KOPT-K1 (cell line): ENCODE results near the gene GOLGA8T.
"Not testable (repeated sequence)": the region's sequence is repeated elsewhere in the genome, so short reads cannot be mapped to it uniquely, and the experiment has no call there.

Experiments used
- H3K27ac ChIP-seq: fragments of 200-600 bp; sonication (generic); 2 replicates; pipeline ENCODE4 v1.5.1; 2016; ENCODE audit warnings: antibody characterized with exemption, mild to moderate bottlenecking, low read depth, low read length; ENCODE audit not compliant: poor library complexity, severe bottlenecking
- H3K36me3 ChIP-seq: fragments of 200-600 bp; sonication (generic); 2 replicates; pipeline ENCODE4 v1.5.1; 2017; ENCODE audit warnings: antibody characterized with exemption, mild to moderate bottlenecking, low read length, moderate library complexity; ENCODE audit not compliant: insufficient read depth
- H3K9me3 ChIP-seq: fragments of 200-600 bp; sonication (generic); 2 replicates; pipeline ENCODE4 v1.5.1; 2017; ENCODE audit warnings: antibody characterized with exemption, low read length, mild to moderate bottlenecking; ENCODE audit not compliant: insufficient read depth, poor library complexity, severe bottlenecking

GOLGA8T gene, protein sequence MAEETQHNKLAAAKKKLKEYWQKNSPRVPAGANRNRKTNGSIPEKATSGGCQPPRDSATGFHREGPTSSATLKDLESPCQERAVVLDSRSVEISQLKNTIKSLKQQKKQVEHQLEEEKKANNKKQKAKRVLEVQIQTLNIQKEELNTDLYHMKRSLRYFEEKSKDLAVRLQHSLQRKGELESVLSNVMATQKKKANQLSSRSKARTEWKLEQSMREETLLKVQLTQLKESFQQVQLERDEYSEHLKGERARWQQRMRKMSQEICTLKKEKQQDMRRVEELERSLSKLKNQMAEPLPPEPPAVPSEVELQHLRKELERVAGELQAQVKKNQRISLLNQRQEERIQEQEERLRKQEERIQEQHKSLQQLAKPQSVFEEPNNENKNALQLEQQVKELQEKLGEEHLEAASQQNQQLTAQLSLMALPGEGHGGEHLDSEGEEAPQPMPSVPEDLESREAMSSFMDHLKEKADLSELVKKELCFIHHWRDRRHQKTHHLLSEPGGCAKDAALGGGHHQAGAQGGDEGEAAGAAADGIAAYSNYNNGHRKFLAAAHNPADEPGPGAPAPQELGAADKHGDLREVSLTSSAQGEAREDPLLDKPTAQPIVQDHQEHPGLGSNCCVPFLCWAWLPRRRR

DNA sequence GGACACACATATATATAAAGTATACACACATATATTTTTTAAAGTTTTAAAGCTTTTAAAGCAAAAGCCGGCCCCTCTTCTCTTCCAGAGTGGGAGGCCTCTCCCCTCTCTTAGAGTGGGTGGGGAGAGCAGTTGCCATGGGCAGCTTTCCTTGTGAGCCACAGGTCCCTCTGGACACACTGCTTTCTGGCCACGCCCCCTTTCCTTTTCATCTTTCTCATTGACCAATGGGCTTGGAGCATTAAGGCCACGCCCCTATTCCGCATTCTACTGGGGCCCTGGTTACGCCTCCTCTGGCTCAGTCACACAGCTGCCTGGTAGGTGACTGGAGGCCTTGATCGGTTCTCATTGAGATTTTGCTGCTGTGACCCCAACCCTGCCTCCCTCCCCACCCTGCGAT lies at the start of gene GOLGA8T:
Gene GOLGA8T, plus strand, starts transcription at position 301 of the 400 bp plus-strand sequence. Its CDS starts 98 bp downstream, at position 399.
- not testable (repeated sequence) for H3K36me3 ChIP-seq, H3K27ac ChIP-seq

DNA sequence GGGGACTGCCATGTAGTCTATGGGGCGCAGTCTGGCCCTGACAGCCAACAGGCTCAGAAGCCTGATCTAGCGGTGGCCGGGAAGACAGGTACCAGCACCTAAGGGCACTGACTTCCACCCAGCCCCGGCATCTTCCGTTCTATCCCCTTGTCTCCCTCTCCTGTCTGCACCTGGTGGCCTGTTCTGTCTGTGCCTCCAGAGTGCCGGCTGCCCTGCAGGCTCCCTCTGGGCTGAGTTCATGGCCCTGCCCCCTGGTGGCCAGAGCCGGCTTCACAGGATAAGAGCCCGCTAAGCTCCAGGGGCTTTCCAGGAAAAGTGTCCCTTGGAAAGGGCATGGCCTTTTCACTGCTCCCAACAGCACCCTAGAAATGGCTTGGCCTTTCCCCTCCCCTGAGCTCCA lies 37.0 kb upstream of the GOLGA8T start:
- not testable (repeated sequence) for H3K36me3 ChIP-seq, H3K27ac ChIP-seq, H3K9me3 ChIP-seq

More for the DNA sequence above, at the start of gene GOLGA8T:
- H3K9me3 ChIP-seq: not testable (repeated sequence)

DNA sequence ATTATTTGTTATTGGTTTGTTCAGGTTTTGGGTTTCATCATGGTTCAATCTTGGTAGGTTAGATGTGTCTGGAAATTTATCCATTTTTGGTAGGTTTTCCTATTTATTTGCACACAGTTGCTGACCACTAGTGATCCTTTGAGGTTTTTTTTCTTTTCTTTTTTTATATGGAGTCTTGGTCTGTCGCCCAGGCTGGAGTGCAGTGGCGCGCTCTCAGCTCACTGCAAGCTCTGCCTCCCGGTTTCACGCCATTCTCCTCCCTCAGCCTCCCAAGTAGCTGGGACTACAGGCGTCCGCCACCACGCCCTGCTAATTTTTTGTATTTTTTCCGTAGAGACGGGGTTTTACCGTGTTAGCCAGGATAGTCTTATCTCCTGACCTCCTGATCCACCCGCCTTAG lies 32.0 kb upstream of the GOLGA8T start:
- not testable (repeated sequence) for H3K27ac ChIP-seq, H3K36me3 ChIP-seq, H3K9me3 ChIP-seq

DNA sequence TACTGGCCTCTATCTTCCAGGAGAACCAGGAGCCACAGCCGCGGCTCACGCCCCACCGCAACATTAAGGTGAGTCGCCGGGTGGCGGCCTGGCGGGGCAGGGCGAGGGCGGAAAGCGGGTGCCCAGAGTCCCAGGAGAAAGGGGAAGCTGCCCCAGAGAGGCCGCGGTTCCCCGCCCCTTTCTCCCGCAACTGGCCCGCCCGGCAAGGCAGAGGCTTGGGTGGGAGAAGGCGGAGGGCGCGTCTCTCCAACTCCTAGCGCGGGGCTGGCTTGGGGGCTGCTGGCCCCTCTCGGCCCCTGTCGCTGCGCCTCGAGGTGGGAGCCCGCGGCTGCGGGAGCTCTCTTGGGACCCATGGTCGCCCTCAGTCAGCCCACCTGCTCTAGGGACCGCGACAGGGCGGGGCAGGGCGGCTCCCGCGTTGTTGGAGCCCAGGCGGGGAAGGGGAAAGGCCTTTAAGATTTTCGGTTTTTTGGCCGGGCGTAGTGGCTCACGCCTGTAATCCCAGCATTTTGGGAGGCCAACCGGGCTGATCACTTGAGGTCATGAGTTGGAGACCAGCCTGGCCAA lies 30.8 kb upstream of the GOLGA8T start:
- H3K9me3 ChIP-seq, H3K27ac ChIP-seq, H3K36me3 ChIP-seq: not testable (repeated sequence)

DNA sequence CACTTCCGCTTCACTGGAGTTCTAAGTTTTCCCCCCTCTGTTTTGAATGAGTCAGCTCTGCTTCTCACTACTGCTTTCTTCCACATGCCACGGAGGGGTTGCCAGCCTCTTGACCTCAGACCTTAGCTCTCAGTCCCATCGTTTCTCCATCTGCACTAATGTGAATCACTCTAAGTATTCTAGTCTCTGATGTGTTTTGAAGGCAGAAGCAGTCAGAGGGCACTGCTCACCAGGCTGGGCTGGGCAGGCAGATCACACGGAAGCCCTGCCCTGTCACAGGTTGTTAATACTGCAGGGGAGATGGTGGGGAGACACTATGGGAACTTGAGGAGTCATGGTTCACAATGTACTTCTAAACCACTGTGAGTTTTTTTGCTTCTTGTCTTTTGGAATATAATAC lies 24.3 kb upstream of the GOLGA8T start:
- H3K9me3 ChIP-seq, H3K36me3 ChIP-seq, H3K27ac ChIP-seq: not testable (repeated sequence)

DNA sequence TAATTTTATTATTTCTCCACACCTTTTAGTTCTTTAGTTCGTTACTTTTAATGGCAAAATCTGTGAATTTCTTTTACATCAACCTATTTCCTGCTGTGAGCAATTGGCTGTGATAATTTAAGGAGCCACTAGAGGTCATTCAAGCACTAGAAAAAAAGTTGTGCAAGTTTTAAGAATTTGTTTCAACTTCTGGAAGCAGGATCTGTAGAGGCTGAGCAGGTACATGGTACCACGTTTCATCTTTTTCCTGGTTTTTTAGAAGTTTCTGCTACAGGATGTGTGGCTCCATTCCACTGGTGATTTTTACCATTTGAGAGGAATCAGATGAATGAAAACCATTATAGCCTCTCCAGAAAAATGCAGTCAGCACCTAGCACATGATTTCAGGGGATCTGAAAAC lies 4.8 kb upstream of the GOLGA8T start:
- H3K27ac ChIP-seq, H3K9me3 ChIP-seq, H3K36me3 ChIP-seq: not testable (repeated sequence)

DNA sequence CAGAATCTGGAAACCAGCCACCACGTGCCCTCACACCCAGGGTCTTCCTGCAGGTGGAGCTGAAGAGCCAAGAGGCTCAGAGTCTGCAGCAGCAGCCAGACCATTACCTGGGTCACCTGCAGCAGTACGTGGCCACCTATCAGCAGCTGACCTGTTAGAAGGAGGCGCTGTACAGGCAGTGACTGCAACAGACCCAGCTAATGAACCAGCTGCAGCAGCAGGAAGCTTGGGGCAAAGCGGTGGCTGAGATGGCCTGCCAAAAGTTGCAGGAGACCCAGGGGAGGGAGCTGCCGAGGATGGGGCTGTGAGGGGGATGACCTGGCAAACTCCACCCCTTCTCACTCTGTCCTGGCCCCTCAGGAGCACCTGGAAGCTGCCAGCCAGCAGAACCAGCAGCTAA lies 8.4 kb downstream of the GOLGA8T start:
- H3K9me3 ChIP-seq, H3K27ac ChIP-seq: not testable (repeated sequence)

DNA sequence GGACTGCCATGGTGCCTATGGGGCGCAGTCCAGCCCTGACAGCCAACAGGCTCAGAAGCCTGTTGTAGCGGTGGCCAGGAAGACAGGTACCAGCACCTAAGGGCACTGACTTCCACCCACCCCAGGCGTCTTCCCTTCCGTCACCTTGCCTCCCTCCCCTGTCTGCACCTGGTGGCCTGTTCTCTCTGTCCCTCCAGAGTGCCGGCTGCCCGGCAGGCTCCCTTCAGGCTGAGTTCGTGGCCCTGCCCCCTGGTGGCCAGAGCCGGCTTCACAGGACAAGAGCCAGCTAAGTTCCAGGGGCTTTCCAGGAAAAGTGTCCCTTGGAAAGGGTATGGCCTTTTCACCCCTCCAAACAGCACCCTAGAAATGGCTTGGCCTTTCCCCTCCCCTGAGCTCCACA lies 15.0 kb downstream of the GOLGA8T start:
- not testable (repeated sequence) for H3K9me3 ChIP-seq, H3K27ac ChIP-seq, H3K36me3 ChIP-seq

More for the DNA sequence above, 8.4 kb downstream of the GOLGA8T start:
- not testable (repeated sequence) for H3K36me3 ChIP-seq

DNA sequence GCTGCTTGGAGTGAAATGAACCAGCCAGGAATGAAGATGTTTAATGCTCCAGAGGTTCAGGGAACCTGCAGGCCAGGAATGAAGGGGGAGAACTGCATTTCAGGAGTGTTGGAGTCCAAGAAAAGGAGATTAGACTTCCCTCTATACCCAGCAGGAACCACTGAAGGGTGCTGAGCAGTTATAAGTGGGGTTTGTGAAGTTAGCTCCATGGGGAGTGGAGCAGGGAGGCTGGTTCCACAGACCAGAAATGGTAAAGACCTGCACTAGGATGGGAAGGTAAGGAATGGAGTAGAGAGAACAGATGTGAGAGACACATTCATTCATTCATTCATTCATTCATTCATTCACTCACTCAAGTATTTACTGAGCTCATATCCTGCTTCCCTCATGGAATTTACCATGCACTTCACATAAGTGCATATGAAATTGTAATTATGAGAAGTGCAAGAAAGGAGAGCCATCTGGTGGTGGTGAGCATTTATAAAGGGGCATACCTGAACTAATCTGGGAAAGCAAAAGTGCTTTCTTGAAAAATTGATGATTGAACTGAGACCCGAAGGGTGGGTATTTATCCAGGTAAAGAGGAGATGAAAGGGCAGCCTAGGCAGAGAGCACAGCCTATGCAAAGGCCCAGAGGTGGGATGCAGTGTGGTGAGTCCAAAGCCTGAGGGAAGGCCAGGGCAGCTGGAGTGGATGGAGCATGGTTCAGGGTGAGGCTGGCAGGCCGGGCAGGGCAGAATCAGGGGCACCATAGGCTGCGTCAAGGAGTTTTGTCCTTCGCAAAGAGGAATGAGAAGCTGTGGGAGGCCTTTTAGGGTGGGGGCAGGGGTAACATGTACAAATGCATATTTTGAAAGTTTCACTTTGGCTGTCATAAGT lies 27.9 kb downstream of the GOLGA8T start:
- H3K9me3 ChIP-seq, H3K36me3 ChIP-seq, H3K27ac ChIP-seq: not testable (repeated sequence)

DNA sequence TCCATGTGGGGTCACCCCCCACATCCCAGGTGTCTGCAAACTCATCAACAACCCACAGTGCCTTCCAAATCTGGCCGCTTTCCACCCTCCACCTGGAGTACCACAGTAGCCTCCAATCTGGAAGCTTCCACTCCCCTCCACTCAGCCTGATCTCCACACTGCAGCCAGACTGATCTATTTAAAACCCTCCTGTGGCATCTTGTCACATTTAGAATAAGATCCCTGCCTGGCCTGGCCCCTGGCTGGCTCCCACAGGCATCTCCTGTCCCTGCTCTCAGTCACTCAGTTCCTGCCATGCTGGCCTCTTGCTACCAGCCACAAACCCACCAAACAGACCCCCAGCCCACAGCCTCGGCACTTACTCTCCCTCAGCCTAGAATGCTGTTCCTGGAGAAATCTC lies 28.9 kb downstream of the GOLGA8T start:
- H3K36me3 ChIP-seq, H3K9me3 ChIP-seq, H3K27ac ChIP-seq: not testable (repeated sequence)

DNA sequence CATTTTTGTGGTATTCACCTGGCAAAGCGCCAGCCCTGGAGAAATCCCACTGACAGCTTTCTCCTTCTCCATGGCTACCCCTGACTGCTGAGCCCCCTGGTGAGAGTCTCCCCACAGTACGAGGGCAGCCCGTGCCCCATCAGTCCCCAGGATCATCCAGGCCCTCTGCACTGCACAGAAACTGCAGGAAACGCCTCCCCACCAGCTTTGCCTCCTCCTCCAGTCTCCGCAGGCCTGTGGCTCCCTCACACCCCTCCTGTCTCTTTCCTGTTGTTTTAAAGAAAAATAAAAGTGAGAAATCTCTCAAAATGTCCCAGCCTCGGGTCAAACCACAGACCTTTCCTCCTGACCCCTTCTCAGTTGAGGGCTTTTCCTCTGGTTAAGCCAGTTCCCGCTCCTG lies 29.4 kb downstream of the GOLGA8T start:
- H3K36me3 ChIP-seq, H3K27ac ChIP-seq, H3K9me3 ChIP-seq: not testable (repeated sequence)

DNA sequence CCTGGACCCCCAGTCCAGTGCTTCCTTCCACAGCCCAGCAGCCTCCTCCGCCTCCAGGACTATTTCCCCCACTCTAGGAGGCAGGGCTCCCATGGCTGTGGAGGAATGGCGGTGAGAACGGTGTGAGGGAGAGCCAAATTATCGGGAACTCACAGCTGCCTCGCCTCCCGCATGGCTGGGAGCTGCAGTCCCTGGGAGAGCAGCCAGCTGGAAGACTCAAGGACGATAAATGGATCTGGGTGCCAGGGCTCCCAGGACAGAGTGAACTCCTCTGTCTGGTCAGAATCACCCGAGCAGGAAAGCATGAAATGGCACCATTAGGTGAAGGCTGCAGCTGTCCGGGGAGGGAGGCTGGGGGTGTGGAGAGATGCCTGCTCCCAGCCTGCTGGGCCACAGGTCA lies 32.6 kb downstream of the GOLGA8T start:
- not testable (repeated sequence) for H3K9me3 ChIP-seq, H3K36me3 ChIP-seq, H3K27ac ChIP-seq

DNA sequence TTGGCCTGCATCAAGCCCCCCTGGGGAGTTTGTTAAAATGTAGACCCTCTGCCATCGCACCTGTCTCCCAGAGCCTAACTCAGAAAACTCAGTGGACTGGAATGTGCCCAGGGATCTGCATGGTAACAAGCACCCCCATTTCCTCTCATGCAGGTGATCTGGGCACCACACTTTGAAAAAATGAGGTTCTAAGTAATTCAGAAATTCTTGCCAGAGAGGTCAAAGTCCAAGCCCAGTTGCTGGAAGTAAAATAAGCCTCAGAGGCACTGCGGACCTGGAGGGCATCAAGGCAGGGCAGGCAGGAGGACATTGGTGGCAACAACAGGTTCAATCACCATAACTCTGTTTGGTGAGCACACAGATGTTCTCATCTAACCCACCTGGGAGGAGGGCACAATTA lies 33.0 kb downstream of the GOLGA8T start:
- not testable (repeated sequence) for H3K36me3 ChIP-seq, H3K9me3 ChIP-seq, H3K27ac ChIP-seq

DNA sequence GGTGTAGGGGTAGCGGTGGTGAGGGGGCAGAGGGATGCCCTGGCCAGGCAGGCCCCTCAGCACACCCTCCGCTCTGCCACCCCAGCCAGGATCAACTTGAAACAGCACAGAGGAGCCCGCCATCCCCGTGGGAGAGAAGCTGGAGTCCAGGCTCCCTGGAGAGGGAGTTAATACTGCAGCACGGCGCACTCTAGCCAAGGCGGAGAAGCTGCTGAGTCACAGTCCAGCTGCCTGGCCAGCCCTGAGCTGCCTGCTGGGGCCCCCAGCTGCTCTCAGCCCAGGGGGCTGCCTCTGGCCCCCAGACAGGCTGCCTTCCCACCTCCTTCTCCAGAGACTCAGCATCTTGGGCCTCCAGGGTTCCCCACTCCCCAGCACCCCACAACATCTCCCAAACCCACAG lies 36.6 kb downstream of the GOLGA8T start:
- not testable (repeated sequence) for H3K27ac ChIP-seq, H3K9me3 ChIP-seq, H3K36me3 ChIP-seq

DNA sequence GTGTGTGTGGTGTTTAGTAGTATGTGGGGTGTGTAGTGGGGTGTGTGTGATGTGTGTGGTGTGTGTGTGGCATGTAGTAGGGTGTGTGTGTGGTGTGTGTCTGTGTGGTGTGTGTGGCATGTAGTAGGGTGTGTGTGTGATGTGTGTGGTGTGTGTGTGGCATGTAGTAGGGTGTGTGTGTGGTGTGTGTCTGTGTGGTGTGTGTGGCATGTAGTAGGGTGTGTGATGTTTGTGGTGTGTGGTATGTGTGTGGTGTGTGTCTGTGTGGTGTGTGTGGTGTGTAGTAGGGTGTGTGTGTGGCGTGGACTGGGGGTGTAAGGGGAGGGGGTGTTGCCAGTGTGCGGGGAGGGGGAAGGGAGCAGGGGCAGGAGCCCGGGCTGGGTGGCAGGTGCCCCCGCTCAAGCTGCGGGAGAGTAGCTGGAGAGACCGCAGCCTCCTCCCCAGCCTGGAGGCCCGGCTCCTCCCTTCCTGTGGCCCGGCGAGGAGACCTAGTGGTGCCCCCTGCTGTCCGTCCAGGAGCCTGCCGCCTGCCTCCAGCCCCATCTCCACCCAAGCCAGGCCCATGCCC lies 38.3 kb downstream of the GOLGA8T start:
- H3K36me3 ChIP-seq, H3K27ac ChIP-seq, H3K9me3 ChIP-seq: not testable (repeated sequence)
